EH (cell line): ENCODE data around the gene YY1.

Source experiments
- DNase-seq: peaks from one replicate; pipeline ENCODE4 v3.0.0-alpha.2; 2015; ENCODE audit warnings: low read depth

Gene YY1

DNA sequence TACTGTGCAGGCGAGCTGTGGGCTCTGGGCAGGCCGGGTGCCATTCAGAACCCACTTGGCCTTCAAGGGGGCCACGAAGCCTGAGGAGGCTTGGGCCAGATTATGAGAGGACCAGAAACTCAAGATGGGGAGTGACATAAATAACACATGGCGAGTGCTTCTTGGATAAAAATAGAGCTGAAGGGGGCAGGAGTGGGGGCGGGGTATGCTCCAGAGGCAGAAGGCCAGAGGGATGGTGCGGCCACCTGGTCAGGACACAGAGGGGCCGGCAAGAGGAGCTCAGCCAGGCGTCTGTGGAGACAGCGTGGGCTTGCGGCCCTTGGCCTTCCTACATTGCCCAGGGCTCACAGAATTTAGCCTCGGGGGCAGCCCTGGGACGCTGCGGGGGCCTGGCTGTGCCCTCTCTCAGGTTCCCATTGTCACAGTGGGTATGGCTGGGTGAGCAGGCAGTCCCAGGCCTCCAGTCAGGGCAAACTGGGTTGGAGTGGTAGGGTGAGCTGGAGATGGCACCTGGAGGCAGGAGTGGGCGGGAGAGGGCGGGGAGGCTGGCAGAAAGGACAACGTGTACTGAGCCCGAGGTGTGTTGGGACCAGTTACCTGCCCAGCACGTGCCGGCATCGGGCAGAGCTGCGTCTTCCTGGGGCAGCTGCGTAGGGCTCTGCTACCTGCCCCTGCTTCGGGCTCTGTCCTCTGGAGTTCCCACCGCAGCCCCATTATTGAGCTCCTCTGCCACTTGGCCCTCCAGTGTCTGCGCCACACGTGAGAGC is 74.7 kb downstream of the YY1 start:
- no peak for DNase-seq

DNA sequence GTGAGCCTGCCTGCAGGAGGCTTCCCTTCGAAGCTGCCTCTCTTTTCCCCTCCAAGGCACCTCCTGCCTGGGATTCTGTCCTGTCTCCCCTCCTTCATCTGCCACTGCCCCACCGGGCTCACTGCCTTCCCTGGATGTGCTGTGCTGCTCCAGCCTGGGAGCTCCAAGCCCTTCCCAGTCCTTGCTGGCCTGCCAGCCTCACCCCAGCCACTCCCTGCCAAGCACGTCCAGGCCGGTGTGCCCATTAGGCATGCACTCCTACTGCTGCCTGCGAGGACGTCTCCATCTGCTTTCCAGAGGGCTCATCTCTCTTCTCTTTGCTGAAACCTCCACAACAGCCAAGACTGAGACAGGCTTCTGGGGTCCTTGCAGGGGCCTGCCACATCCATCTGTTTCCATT is 75.8 kb downstream of the YY1 start:
- no peak for DNase-seq

DNA sequence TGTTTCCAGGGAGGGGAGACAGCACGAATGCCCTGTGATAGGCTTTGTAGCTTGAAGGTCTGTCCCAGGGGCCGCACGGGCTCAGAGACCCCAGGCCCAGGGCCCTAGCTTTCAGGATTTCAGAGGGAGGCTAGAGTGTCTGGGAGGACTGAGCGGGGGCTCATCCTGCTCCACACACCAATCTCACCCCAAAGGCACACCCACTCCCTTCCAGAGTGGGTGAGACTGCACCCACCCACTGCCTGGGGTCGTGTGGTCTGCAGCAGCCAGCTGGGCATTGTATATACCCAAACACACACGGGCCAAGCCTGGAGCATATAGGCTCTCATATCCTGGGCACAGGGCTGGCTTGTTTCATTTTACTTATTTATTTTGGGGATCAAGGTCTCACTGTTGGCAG is 78.4 kb downstream of the YY1 start:
- DNase-seq: no peak

DNA sequence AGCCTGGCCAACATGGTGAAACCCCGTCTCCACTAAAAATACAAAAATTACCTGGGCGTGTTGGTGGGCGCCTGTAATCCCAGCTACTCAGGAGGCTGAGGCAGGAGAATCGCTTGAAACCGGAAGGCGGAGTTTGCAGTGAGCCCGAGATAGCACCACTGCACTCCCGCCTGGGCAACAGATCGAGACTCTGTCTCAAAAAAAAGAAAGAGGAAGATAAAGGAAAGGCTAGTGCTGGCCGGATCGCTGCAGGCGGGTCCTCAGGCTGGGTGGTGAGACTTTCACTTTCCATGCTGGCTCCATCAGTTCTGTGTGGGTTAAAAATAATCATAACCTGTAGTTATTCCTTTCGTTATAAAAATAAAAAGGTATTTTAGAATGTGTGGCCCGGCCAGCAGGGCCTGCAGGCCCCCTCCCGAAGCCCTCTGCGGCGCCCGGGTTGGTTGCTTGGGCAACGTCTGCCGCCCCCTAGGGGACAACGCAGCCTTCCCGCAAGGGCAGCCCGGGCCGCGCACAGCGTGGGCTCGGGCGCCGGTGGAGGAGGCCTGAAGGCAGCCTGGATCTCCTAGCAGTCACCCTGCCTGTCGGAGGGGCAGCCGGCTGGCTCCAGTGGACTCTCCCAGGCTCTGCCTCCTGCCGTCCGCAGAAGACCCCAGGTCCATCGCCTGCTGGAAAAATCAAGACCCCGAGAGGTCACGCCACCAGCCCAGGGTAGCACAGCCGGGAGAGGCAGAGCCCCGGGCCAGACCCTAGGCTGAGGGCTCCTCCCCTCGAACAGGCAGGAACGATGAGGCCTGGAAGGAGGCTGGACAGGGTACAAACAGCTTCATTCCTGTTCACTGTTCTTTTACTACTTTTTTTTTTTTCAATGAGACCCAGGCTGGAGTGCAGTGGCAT is 79.2 kb downstream of the YY1 start:
- peak; percentile 59 for DNase-seq

DNA sequence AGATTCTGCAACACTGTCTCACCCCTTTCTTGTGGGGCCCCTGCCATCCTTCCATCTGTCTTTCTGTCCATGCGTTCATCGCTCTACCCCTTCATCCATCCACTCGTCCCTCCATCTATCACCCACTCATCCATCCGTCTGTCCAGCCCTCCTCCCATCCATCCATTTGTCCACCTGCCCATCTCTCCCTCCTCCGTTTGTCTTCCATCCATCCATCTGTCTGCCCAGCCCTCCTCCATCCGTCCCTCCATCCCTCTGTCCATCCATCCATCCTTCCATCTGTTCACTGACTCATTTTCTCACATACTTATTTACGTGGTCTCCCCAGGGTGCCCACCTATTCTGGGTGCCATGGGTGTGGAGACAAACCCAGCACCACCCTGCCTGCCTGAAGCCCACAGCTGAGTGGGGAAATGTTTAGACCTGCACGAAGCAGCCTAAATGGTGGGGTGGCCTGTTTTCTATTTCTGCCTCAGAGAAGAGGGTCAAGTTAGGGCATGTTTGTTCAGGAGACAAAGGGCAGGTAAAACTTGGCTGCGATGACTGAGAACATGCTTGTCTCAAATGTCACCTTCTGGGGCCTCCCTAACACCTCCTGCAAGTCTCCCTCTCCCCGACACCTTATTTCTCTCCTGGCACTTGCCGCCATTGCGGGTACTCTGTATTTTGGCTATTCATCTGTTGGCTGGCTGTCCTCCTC is 81.4 kb downstream of the YY1 start:
- no peak for DNase-seq

DNA sequence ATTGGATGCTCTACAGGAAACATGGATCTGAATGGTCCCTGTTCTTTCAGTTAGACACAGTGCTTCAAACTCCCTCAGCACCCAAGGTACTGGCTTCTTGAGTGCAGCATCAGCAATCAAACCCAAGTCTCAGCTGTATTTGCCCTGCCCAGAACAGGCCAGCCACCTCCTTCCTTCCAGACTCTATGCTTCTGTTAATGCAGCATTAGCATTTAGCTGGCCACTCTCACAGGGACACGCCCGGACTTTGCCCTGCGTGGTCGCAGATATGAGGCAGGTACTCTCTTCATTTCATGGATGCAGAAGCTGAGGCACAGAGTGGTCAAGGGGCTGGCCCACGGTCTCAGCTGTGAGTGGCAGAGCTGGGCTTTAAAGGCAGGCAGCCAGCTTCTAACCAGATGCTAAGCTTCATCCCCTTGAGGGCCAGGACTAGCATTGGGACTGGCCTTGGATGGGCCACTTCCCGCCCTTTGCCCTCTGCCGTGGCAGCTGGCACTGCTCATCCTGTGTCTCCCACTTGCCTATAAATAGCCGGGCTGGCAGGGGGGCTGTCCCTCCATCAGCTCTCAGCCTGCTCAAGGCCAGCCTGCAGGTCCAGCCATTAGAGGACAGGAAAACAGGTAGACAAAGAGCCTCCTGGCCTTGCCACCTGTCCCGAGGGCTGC is 82.7 kb downstream of the YY1 start:
- no peak for DNase-seq

DNA sequence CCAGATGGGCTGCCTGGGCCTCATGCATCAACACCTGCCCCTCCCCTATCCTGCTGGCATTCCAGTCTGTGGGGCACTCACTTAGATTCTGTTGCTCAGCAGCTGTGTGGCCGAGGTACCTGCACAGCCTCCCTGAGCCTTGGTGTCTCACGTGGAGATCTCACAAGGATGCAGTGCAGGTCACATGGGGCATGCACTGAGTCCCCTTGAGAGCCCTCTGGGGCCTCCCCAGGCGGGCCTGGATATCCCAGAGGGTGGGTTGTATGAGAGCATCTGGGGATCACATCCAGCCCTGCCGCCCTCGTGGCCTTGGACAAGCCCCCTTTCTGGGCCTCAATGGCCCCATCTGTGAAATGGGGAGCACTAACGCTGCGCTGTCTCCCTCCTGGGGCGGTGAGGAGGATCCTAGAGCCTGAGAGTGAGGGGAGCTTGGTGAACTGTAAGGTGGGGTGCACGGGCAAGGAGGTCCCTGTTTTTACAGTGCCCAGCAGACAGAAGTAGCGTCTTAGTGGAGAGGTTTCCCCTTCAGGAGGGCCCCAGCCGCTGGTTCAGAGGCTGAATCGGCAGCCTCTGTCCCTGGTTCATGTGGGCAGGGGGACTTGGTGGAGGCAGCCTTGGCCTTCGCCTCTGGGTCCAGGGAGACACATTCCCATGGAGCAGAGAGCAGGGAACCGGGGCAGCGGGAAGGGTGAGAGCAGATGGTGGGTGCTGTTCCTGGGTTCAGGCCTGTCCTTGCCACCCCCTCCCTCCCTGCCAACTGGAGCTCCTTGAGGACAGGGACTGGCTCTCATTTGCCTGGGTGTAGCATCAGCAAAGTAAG is 83.4 kb downstream of the YY1 start:
- DNase-seq: no peak

DNA sequence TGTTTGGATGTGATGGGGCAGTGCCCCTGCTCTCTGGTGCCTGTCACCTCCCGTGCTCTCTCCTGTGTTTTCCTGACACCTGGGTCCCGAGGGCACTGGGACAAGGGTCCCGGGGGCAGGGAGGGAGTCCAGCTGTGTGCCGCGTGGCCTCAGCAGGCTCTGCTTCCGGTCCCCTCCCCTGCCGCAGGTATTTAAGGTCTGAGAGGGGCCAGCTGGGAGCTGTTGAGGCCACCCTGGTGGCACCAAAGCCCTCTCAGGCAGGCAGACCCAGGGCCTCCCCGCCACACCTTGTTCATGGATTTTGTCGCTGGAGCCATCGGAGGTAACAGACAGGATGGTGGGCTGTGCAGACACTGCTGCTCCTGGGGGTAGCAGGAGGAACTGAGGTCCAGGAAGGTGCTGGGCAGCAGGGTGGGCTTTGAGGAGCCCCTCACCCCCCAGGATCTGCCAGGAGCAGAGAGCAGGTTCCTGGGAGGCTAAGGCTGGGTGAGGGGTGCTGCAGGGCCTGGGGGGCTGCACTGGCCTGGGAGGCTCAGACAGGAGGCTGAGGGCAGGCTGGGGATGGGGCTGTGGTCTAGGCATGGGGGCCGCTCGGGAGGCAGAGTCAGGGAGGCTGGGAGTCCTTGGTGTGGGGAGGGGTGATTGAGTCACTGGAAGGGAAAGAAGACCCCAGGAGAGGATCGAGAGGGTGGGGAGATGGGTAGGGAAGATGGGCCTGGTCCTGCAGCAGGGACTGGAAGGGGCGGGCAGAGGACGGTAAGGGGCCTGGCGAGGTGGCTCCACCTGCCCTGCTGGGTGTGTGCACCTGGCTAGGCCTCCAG is 84.4 kb downstream of the YY1 start, which contains the start of gene SLC25A47:
Gene SLC25A47 (plus strand): TSS at position 219 of the 821 bp plus-strand sequence. CDS start 76 bp downstream, at position 295.
- DNase-seq: no peak

DNA sequence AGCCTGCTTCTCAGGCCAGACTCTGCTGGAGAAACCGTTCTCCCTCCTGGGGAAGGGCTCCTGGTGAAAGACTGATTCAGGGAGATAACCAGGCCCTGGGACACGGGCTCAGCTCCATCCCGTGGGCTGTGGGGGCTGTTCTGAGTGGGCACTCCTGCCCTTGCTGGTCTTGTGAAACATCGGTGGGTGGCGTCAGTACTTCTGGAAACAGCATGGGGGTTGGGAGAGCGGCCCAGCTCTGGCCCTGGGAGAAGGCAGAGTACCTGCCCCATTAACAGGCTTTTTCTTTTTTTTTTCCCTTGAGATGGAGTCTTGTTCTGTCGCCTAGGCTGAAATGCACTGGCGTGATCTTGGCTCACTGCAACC is 85.0 kb downstream of the YY1 start:
- DNase-seq: no peak

DNA sequence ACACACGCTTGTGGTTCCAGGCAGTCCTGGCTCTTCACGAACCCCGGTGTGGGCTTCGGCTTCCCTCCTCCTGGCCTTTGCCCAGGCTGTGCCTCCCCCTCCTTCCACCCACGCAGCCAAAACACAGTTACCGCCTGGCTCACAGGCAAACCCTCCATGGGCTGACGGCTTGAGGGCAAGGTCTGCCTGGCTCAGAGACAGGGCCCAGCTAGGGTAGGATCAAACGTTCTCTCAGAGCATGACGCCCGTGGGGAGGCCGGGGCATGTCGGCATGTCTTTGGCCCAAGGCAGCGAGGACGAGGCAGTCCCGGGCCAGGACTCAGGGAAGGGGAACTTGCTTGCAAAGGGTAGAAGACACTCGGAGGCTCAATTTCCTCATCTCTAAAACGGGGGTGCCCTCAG is 86.3 kb downstream of the YY1 start:
- DNase-seq: no peak

DNA sequence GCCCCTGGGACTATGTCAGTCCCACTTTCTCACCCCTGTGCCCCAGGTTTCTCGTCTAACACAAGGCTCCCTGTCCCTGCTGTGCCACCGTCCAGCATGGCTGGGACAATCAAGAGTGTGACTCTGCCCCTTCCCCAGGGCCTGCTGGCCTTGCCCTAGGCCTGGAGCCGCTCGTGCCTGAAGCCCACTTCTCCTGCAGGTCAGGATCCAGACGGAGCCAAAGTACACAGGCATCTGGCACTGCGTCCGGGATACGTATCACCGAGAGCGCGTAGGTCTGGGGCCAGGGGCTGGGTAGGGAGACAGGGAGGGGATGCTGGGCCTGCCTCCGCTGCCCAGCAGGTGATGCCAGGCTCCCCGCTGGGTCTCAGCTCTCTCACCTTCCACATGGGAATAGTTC is 87.0 kb downstream of the YY1 start:
- DNase-seq: no peak

DNA sequence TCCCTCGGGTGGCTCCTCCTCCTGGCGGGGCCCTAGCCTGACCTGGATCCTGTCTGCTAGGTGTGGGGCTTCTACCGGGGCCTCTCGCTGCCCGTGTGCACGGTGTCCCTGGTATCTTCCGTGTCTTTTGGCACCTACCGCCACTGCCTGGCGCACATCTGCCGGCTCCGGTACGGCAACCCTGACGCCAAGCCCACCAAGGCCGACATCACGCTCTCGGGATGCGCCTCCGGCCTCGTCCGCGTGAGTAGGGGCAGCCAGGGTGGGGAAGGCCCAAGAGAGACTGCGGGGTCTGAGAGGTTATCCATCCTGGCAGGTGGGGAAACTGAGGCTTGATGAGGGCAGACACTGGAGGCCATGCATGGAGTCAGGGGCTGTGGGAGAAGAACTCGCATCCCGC is 88.2 kb downstream of the YY1 start:
- DNase-seq: no peak

DNA sequence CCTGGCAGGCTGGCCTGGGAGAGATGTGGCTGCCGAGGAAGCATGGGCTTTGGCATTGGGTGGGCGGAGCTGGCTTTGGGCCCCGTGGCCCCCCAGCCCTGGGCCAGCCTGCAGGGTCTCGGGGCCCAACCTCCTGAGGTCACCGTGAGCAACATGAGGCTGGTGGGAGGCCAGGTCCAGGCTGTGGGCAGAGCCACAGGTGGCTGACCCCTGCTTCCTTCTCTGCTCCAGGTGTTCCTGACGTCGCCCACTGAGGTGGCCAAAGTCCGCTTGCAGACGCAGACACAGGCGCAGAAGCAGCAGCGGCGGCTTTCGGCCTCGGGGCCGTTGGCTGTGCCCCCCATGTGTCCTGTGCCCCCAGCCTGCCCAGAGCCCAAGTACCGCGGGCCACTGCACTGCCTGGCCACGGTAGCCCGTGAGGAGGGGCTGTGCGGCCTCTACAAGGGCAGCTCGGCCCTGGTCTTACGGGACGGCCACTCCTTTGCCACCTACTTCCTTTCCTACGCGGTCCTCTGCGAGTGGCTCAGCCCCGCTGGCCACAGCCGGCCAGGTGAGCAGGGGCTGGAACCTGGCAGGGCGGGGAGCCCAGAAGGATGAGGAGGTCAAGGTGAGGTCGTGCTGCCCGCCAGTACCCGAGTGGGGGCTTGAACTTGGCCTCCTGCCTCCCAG is 89.7 kb downstream of the YY1 start:
- DNase-seq: no peak

DNA sequence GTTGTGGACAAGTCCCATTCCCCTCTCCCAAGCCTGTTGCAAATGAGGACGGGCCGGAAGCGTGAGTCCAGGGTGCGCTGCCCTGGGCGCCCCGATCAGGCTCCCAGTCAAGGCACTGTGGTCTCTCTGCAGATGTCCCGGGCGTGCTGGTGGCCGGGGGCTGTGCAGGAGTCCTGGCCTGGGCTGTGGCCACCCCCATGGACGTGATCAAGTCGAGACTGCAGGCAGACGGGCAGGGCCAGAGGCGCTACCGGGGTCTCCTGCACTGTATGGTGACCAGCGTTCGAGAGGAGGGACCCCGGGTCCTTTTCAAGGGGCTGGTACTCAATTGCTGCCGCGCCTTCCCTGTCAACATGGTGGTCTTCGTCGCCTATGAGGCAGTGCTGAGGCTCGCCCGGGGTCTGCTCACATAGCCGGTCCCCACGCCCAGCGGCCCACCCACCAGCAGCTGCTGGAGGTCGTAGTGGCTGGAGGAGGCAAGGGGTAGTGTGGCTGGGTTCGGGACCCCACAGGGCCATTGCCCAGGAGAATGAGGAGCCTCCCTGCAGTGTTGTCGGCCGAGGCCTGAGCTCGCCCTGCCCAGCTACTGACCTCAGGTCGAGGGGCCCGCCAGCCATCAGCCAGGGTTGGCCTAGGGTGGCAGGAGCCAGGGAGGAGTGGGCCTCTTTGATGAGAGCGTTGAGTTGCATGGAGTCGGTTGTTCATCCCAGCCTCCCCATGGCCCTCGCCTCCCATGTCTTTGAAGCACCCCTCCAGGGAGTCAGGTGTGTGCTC is 90.5 kb downstream of the YY1 start:
- DNase-seq: no peak

DNA sequence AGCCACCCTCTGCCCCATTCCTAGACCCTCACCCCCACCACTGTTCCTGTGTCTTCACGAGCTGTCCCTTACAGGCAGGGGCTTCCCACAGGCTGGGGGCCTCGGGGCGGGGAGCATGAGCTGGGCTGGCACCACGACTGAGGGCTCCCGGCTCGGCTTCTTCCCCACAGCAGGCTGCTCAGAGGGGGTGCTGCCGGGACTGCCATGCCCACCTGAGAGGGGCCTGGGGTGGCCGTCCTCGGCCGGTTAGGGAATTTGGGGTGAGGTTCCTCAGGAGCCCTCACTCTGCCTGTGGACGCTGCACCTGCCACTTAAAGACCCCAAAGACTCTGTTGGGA is 91.0 kb downstream of the YY1 start:
- DNase-seq: no peak

DNA sequence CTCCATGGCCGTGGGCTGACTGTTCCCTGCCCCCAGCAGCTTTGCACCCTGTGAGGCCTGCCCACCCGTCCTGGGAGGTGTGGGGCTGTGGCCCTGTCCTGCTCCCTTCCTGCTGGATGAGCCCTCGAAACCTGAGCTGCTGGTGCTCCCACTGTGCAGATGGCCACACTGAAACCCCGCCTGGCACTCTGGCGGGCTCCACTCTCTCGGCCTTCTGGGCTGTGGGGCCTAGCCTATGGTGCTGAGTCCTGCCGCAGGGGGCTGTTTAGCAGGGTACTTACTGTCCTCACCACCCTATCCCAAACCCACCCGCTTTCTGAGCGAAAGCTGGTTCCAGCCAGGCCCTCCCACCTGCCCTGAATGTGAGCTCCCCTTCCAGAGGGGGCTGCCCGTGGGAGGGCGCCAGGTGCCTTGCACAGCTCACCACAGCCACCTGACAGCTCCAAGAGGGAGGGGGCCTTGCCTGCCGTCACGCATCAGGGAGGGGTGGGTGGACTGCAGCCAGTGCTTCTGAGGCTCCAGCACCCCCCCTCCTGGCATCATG is 91.5 kb downstream of the YY1 start:
- no peak for DNase-seq

DNA sequence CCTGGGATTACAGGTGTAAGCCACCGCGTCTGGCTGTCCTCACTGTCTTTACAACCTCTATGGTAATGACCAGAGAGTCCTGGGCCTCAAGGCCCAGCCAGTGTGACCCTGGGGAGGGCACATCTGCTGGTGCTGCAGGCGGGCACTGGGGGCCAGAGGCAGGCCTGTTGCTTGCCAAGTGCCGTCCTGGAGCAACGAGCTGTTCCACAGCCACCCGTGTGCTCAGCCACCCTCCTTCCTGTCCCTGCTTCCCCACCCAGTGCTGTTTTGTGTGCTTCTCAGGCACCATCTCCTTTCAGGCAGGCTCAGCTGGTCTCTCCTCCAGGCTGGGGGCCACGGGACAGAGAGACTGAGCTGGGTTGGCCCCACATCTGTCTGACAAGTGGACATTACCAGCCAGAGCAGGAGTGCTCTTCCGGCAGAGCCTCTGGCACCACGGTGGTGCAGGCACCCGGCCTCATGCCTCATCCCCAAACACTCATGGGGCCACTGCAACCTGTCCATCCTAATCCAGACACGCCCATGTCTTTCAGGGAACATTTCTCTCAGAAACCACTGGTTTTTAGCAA is 93.2 kb downstream of the YY1 start:
- no peak for DNase-seq
